ENCODE measurements around the gene MBD5.

The MBD5 gene

DNA sequence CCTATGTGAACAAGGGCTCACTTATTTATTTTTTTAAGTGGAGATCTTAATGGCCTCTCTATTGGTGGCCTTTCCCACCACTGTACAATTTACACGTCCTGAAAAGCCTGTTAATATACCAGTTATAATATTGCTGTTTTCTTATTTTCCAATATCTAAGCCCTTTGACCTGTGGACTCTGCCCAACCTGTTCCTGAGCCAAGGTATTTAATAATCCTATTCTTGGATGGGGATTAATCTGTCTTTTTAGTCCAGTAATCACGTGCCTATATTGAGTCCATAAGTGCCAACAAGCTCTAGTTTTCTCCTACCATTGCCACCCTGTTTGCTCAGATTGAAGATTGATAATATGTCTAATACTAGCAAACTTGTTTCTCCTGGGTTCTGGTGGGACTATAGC is 42.7 kb downstream of the MBD5 start:
- no peak overlapping the region for H3K4me3 ChIP-seq (ENCODE audit: low read depth, low read length)
- TF ChIP-seq, protein P1, sequence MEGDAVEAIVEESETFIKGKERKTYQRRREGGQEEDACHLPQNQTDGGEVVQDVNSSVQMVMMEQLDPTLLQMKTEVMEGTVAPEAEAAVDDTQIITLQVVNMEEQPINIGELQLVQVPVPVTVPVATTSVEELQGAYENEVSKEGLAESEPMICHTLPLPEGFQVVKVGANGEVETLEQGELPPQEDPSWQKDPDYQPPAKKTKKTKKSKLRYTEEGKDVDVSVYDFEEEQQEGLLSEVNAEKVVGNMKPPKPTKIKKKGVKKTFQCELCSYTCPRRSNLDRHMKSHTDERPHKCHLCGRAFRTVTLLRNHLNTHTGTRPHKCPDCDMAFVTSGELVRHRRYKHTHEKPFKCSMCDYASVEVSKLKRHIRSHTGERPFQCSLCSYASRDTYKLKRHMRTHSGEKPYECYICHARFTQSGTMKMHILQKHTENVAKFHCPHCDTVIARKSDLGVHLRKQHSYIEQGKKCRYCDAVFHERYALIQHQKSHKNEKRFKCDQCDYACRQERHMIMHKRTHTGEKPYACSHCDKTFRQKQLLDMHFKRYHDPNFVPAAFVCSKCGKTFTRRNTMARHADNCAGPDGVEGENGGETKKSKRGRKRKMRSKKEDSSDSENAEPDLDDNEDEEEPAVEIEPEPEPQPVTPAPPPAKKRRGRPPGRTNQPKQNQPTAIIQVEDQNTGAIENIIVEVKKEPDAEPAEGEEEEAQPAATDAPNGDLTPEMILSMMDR (IDR thresholded peaks at IDR 0.05; ENCODE audit: control insufficient read depth, extremely low read depth, insufficient read depth) = no peak
- no peak for DNase-seq (ENCODE audit: low read depth)

DNA sequence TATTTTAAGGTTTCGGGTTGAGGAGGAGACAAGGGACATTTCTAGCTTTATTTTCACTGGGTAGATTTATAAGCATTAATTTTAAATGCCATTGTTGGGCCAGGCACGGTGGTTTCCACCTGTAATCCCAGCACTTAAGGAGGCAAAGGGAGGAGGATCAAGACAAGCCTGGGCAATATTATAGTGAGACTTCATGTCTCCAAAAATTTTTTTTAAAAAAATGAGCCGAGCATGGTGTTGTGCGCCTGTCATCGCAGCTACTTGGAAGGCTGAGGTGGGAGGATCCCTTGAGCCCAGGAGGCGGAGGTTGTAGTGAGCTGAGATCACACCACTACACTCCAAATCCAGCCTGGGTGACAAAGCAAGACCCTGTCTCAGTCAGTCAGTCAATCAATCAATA is 45.0 kb downstream of the MBD5 start:
- TF ChIP-seq, protein P1 (IDR thresholded peaks at IDR 0.05; ENCODE audit: control insufficient read depth, extremely low read depth, insufficient read depth) = no peak
- H3K4me3 ChIP-seq (ENCODE audit: low read depth, low read length) = no peak overlapping the region
- DNase-seq (ENCODE audit: low read depth) = no peak

DNA sequence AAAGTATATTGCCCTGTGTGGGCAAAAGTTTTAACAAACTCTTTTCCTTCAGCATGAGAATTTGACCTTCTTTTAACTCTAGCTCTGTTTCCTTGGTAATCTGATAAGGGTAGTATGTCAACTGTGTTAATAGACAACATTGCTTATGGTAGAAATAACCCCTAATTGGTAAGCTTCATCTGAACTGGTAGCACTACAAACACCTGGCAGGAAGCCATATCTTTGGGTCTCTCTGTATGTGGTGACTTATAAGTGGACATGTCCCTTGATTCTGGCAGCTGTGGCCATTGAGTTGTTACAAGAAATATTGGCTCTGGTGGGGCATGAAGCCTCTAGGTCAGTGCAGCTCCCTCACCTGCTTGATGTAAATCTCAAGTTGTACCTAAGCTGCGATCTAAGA is 46.9 kb downstream of the MBD5 start:
- TF ChIP-seq, protein P1 (IDR thresholded peaks at IDR 0.05; ENCODE audit: control insufficient read depth, extremely low read depth, insufficient read depth) = no peak
- DNase-seq (ENCODE audit: low read depth) = no peak

DNA sequence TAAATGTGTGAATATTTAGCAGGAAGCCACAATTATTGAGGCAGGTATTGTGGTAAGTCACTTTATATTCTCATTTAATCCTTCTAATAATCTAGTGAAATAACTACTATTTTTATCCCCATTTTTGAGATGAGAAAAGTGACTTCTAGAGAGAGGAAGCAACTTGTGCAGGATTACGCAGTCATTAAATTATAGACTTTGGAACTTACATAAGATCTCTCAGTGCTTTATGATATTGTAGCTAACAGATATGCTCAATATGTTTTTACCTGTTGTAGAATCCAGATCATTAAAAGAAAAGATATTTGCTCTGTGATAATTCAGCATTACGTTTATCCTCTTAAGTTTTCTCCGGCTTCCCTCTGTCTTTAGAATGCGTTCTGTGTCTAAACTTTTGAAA is 50.5 kb downstream of the MBD5 start:
- no peak overlapping the region for H3K4me3 ChIP-seq (ENCODE audit: low read depth, low read length)
- DNase-seq (ENCODE audit: low read depth) = no peak
- TF ChIP-seq, protein P1 (IDR thresholded peaks at IDR 0.05; ENCODE audit: control insufficient read depth, extremely low read depth, insufficient read depth) = no peak

More for the DNA sequence above, 46.9 kb downstream of the MBD5 start:
- H3K4me3 ChIP-seq (ENCODE audit: low read depth, low read length) = no peak overlapping the region

DNA sequence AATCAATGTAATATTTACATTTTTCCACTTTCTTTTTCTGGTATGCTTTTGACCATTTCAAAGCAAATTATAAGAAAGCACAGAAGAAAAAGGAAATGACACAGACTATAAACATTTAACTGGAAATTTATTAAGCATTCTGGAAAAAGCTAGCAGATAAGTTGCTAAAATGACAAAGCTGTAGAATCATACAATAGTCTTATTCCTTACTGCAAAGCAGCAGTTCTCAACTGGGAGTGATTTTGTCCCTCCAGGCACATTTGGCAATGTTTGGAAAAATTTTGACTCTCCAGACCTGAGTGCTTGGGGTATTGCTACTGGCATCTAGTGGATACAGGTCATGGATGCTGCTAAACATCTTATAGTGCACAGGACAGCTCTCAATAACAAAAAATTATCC is 75.1 kb downstream of the MBD5 start:
- no peak for DNase-seq (ENCODE audit: low read depth)
- H3K4me3 ChIP-seq (ENCODE audit: low read depth, low read length) = no peak overlapping the region
- TF ChIP-seq, protein P1 (IDR thresholded peaks at IDR 0.05; ENCODE audit: control insufficient read depth, extremely low read depth, insufficient read depth) = no peak

DNA sequence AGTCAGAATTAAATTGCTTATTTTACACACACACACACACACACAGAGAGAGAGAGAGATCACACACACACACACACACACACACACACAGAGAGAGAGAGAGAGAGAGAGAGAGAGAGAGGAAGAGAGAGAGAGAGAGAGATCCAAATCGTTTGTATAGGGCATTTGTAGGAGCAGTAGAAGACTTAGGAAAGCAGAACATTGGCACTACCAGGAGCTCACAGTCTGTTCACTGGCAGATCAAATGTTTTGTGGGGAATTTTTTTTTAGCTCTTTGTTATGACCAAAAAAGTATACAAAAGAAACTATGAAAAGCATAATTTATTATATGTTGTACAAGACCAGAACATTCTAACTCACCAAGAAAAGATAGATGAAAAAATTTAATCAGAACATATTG is 81.8 kb downstream of the MBD5 start:
- TF ChIP-seq, protein P1 (IDR thresholded peaks at IDR 0.05; ENCODE audit: control insufficient read depth, extremely low read depth, insufficient read depth) = no peak
- no peak overlapping the region for H3K4me3 ChIP-seq (ENCODE audit: low read depth, low read length)
- DNase-seq (ENCODE audit: low read depth) = no peak

DNA sequence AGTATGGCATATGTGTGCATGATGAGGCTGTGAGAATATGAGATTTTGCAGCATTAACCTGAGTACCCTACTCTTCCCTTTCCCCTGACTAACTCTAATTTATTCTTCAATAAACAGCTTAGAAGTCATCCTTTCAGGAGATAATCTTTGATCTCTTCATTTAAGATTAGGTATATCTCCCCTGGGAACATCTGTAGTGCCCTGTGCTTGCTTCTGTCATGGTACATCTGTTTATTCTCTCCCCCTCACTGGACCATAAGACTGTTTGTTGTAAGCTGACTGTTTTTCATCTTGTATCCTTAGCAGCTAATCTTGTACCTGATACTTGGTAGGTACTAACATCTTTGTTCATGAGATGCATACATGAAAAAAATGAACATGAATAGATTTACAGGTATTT is 83.1 kb downstream of the MBD5 start:
- no peak for DNase-seq (ENCODE audit: low read depth)
- TF ChIP-seq, protein P1 (IDR thresholded peaks at IDR 0.05; ENCODE audit: control insufficient read depth, extremely low read depth, insufficient read depth) = no peak
- no peak overlapping the region for H3K4me3 ChIP-seq (ENCODE audit: low read depth, low read length)

All from LNCaP clone FGC (cell line).